Regular cardiac myocyte (primary cell): ENCODE data around the gene DOCK11. TPM values are rescaled to one million over a fixed set of nuclear protein-coding genes. Genes with fewer than 3 reads are reported as not detected.

Experiments used
- total RNA-seq: library from RNA; depleted of rRNA; stranded (reverse); fragments of >200 nt; gene quantifications from 2 replicates; pipeline ENCODE4 v1.2.3, GENCODE V29; 2014

DOCK11 gene
- total RNA-seq = 16.5 and 26.2 TPM in 2 replicates

GRCh38 chrX:118495061-118495921 is at the start of gene DOCK11:
TSS of gene DOCK11 (plus strand) at chrX:118495815. CDS start at chrX:118495972, 157 bp downstream.

GRCh38 chrX:118726887-118727685 is 231.5 kb downstream of the DOCK11 start, which contains the start of gene IL13RA1:
TSS of gene IL13RA1 (plus strand) at chrX:118727606. CDS start at chrX:118727639, 33 bp downstream.

Other genes with a start within 250 kb of the DOCK11 start
- gene WDR44, start 149.7 kb upstream of the DOCK11 start, total RNA-seq = 15.5 and 16.5 TPM in 2 replicates
- 37.4 and 51.9 TPM in 2 replicates for gene IL13RA1, start 231.8 kb downstream of the DOCK11 start, total RNA-seq